Endothelial cell of umbilical vein (primary cell): ENCODE measurements around the gene ASB2.

Experiments
- POLR2A ChIP-seq: IDR thresholded peaks from 2 replicates; pipeline ENCODE4 v1.6.1; 2012; ENCODE audit warnings: low read depth, mild to moderate bottlenecking, control low read depth, low read length
- POLR2AphosphoS5 ChIP-seq: IDR thresholded peaks from 2 replicates; pipeline ENCODE4 v1.6.1; 2012; ENCODE audit warnings: low read depth, mild to moderate bottlenecking, control low read depth, low read length, moderate library complexity; ENCODE audit not compliant: insufficient read depth
- TF ChIP-seq, protein P1 (sequence below), 2 donors: IDR thresholded peaks; 1 replicate in 1 of 2; 2 replicates in 1 of 2; pipeline ENCODE4 v1.5.1; 2011; ENCODE audit warnings: low read length in 2 of 2, mild to moderate bottlenecking in 2 of 2, moderate library complexity in 2 of 2, control low read depth in 1 of 2, inconsistent platforms in 1 of 2, low read depth in 1 of 2; ENCODE audit not compliant: insufficient read depth in 1 of 2; ENCODE audit errors: extremely low read depth in 1 of 2

- TF ChIP-seq POLR2A = no peak
- TF ChIP-seq, protein P1, sequence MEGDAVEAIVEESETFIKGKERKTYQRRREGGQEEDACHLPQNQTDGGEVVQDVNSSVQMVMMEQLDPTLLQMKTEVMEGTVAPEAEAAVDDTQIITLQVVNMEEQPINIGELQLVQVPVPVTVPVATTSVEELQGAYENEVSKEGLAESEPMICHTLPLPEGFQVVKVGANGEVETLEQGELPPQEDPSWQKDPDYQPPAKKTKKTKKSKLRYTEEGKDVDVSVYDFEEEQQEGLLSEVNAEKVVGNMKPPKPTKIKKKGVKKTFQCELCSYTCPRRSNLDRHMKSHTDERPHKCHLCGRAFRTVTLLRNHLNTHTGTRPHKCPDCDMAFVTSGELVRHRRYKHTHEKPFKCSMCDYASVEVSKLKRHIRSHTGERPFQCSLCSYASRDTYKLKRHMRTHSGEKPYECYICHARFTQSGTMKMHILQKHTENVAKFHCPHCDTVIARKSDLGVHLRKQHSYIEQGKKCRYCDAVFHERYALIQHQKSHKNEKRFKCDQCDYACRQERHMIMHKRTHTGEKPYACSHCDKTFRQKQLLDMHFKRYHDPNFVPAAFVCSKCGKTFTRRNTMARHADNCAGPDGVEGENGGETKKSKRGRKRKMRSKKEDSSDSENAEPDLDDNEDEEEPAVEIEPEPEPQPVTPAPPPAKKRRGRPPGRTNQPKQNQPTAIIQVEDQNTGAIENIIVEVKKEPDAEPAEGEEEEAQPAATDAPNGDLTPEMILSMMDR (IDR thresholded peaks at IDR 0.05; ENCODE audit: extremely low read depth in 1 of 2, insufficient read depth in 1 of 2, low read depth in 1 of 2, low read length in 2 of 2) = no peak
- TF ChIP-seq POLR2AphosphoS5 = no peak
These were observed 43.7 kb downstream of the ASB2 start for GRCh38 chr14:93932642-93933041.
